K562 (cell line): ENCODE data around the gene CCDC117. TPM values are rescaled to one million over a fixed set of nuclear protein-coding genes. Genes with fewer than 3 reads are reported as not detected.
A peak's percentile ranks its signal among the peaks of the same experiment; 100 is the strongest.

Source experiments
- HMGN3 ChIP-seq: IDR thresholded peaks from 2 replicates; pipeline ENCODE4 v1.6.1; 2011; ENCODE audit warnings: borderline replicate concordance, low read depth, mild to moderate bottlenecking, mixed read lengths, low read length; ENCODE audit not compliant: insufficient read length; ENCODE audit errors: extremely low read depth
- MCM5 ChIP-seq: fragments of 450-650 bp; IDR thresholded peaks from 2 replicates; pipeline ENCODE4 v1.6.1; 2016; ENCODE audit warnings: low read depth
- RFX7 ChIP-seq: fragments of 250-450 bp; sonication (Bioruptor Pico); IDR thresholded peaks from 2 replicates; pipeline ENCODE4 v1.5.1; 2021; ENCODE audit warnings: mild to moderate bottlenecking
- TAF1 ChIP-seq: IDR thresholded peaks from 2 replicates; pipeline ENCODE4 v1.6.1; 2011; ENCODE audit warnings: mild to moderate bottlenecking, low read length, moderate library complexity; ENCODE audit not compliant: insufficient read depth, control insufficient read depth, severe bottlenecking; ENCODE audit errors: extremely low read depth
- ZKSCAN8 ChIP-seq: fragments of 200-800 bp; sonication (Bioruptor generic); IDR thresholded peaks from 2 replicates; pipeline ENCODE4 v1.6.1; 2016; ENCODE audit warnings: missing genetic modification characterization, missing compliant biosample characterization
- ZNF668 ChIP-seq: fragments of 250-450 bp; sonication (Bioruptor Pico); IDR thresholded peaks from 2 replicates; pipeline ENCODE4 v1.8.0; 2022; ENCODE audit warnings: mild to moderate bottlenecking, inconsistent platforms
- ZNF75A ChIP-seq: fragments of 450-650 bp; formaldehyde crosslinking; IDR thresholded peaks from 2 replicates; pipeline ENCODE4 v1.4.0; 2020; ENCODE audit warnings: mild to moderate bottlenecking
- ZNF778 ChIP-seq: fragments of 450-650 bp; formaldehyde crosslinking; IDR thresholded peaks from 2 replicates; pipeline ENCODE4 v1.4.0; 2020; ENCODE audit warnings: mild to moderate bottlenecking, moderate library complexity
- ZSCAN29 ChIP-seq: fragments of 450-650 bp; IDR thresholded peaks from 2 replicates; pipeline ENCODE4 v1.6.1; 2017
- polyA plus RNA-seq, 8 experiments: library from polyadenylated mRNA; depleted of rRNA in 4 of 8; stranded (reverse) in 5 of 8; unstranded in 3 of 8; fragments of >200 nt; fragmentation: Nextera tagmentation in 2 of 8; fragmentation: Illumina TruSeq in 1 of 8; extraction: Ambion mirVana in 2 of 8; extraction: Trizol in 1 of 8; gene quantifications; 2 replicates each; pipeline versions ENCODE4 v1.2.1 to v1.2.3, GENCODE V29; 2011 to 2014; ENCODE audit warnings: inconsistent platforms in 1 of 8, missing spikeins in 1 of 8
- total RNA-seq, 7 experiments: library from RNA; depleted of rRNA in 6 of 7; stranded (reverse); fragments of >200 nt in 6 of 7; fragmentation: Illumina TruSeq in 2 of 7; extraction: Trizol in 2 of 7; gene quantifications; 2 replicates each; pipeline versions ENCODE4 v1.2.1 to v1.2.3, GENCODE V29; 2011 to 2021; ENCODE audit warnings: low replicate concordance in 1 of 7
- TF ChIP-seq, protein P1 (sequence below): sonication (generic); formaldehyde crosslinking; IDR thresholded peaks from 2 replicates; pipeline ENCODE4 v1.8.0; 2022; ENCODE audit warnings: mild to moderate bottlenecking, missing genetic modification reagents

The CCDC117 gene
- total and polyA plus RNA-seq, 9 of the 15 experiments (the other 6 are each of a cell fraction or from before 2014, with no cell fraction given): 5.7 to 23.3 (median 15.8) TPM

DNA sequence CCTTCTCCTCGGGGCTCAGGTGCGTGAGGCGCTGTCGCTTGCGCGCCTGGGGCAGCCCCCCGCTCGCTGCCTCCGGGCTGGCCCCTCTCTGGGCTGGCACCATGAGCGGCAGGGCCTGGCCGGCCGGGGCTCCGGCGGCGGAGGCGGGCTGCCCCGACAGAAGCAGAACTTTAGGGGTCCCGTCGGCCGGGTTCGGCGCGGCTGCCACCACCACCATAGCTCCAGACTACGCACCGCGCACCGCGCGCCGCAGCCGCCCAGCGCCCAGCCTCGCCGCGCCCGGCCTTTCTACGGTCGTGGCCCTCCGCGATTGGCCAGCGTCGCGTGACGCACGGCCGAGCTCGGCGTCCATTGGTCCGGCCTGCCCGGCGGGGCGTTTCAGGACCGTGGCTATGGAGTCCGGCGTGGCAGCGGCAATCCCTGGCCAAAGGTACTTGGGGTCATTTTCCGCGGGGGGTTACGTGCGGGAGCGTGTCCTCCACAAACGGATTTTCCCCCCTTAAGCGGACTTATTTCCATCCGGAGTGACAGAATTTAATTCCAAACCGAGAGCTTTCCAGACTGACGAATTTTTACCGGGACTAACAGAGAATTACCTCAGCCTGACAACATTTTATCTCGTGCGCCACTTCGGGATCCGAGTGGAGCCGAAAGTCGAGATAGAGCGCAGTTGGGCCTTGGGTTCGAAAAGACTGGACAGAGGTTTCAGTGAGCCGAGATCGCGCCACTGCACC is 28.0 kb downstream of the CCDC117 start, which contains the start of gene XBP1 (continued):
- TF ChIP-seq HMGN3 (no peak), ZNF778 (CRISPR knock-in tag) (no peak), ZKSCAN8 (CRISPR knock-in tag) (no peak), ZNF75A (CRISPR knock-in tag) (no peak), RFX7 (CRISPR knock-in tag) (no peak), ZNF668 (CRISPR knock-in tag) (no peak), TAF1 (peak; percentile 61), MCM5 (no peak), ZSCAN29 (no peak)
- TF ChIP-seq, protein P1, sequence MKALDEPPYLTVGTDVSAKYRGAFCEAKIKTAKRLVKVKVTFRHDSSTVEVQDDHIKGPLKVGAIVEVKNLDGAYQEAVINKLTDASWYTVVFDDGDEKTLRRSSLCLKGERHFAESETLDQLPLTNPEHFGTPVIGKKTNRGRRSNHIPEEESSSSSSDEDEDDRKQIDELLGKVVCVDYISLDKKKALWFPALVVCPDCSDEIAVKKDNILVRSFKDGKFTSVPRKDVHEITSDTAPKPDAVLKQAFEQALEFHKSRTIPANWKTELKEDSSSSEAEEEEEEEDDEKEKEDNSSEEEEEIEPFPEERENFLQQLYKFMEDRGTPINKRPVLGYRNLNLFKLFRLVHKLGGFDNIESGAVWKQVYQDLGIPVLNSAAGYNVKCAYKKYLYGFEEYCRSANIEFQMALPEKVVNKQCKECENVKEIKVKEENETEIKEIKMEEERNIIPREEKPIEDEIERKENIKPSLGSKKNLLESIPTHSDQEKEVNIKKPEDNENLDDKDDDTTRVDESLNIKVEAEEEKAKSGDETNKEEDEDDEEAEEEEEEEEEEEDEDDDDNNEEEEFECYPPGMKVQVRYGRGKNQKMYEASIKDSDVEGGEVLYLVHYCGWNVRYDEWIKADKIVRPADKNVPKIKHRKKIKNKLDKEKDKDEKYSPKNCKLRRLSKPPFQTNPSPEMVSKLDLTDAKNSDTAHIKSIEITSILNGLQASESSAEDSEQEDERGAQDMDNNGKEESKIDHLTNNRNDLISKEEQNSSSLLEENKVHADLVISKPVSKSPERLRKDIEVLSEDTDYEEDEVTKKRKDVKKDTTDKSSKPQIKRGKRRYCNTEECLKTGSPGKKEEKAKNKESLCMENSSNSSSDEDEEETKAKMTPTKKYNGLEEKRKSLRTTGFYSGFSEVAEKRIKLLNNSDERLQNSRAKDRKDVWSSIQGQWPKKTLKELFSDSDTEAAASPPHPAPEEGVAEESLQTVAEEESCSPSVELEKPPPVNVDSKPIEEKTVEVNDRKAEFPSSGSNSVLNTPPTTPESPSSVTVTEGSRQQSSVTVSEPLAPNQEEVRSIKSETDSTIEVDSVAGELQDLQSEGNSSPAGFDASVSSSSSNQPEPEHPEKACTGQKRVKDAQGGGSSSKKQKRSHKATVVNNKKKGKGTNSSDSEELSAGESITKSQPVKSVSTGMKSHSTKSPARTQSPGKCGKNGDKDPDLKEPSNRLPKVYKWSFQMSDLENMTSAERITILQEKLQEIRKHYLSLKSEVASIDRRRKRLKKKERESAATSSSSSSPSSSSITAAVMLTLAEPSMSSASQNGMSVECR (CRISPR knock-in tag): peak; percentile 64
